Left lung (tissue), 10 donors: Measurements from ENCODE around the gene AP2A1. TPM values are rescaled to one million over a fixed set of nuclear protein-coding genes. Genes with fewer than 3 reads are reported as not detected.

Source experiments
- ATAC-seq: fragments of 200-7000 bp; cut with Tn5 transposase; one replicate; pipeline ENCODE4 v1.9.1; 2020; ENCODE audit warnings: moderate library complexity
- DNase-seq, 4 donors: peaks; one replicate each; pipeline ENCODE4 v3.0.0-alpha.2; 2013 to 2020
- H3K27ac ChIP-seq, 2 donors: fragments of 200-600 bp; sonication (generic) in 1 of 2; one replicate each; pipeline versions ENCODE4 v1.5.0 to v1.8.0; 2020 to 2021
- H3K27me3 ChIP-seq, 2 donors: fragments of 200-600 bp; sonication (generic) in 1 of 2; one replicate each; pipeline versions ENCODE4 v1.5.0 to v1.8.0; 2020 to 2021
- H3K36me3 ChIP-seq, 2 donors: fragments of 200-600 bp; sonication (generic) in 1 of 2; one replicate each; pipeline versions ENCODE4 v1.5.0 to v1.8.0; 2020 to 2021
- H3K4me1 ChIP-seq, 2 donors: fragments of 200-600 bp; one replicate each; pipeline ENCODE4 v1.8.0; 2021
- H3K4me3 ChIP-seq, 2 donors: fragments of 200-600 bp; sonication (generic) in 1 of 2; one replicate each; pipeline versions ENCODE4 v1.5.0 to v1.8.0; 2020 to 2021; ENCODE audit warnings: mild to moderate bottlenecking in 1 of 2
- H3K9me3 ChIP-seq, 2 donors: fragments of 200-600 bp; sonication (generic) in 1 of 2; one replicate each; pipeline versions ENCODE4 v1.5.0 to v1.8.0; 2020 to 2021
- intact Hi-C, 2 donors: fragments of 100-400 bp; cut with DNase I; formaldehyde crosslinking; loops; one replicate each; pipeline versions ENCODE4 v1.11.2 to v1.14.2; 2022
- polyA plus RNA-seq, 6 donors: library from polyadenylated mRNA; unstranded; fragments of 120-200 nt; gene quantifications; one replicate each; pipeline ENCODE4 v1.2.1, GENCODE V29; 2013; ENCODE audit not compliant: insufficient read length in 6 of 6
- total RNA-seq, 2 donors: library from RNA; stranded (reverse); fragmentation: NEBNext Ultra II Directional; extraction: Animal tissue kit (Norgen Biotek cat#: 25700); gene quantifications; one replicate each; pipeline ENCODE4 v1.2.1, GENCODE V29; 2021
- TF ChIP-seq, protein P1 (sequence below), 2 donors: fragments of 200-600 bp; sonication (generic) in 1 of 2; IDR thresholded peaks; one replicate each; pipeline versions ENCODE4 v1.5.0 to v1.8.0; 2021; ENCODE audit warnings: antibody characterized with exemption in 2 of 2
- donor health status: DM: no; HTN: yes; CAD: no.
- donor health status: DM: no; HTN: no; CAD: no.

The AP2A1 gene
- total and polyA plus RNA-seq, 8 donors: 52.9 to 87.6 (median 66.4) TPM

- DNase-seq (no peak), ATAC-seq (no peak)
- Histone ChIP-seq H3K27ac (no peak overlapping the region), H3K4me1 (no peaks in the 10 kb centered on the region), H3K36me3 (peaks cover 0 to 99% of the 10 kb centered on the region in 2 donors), H3K9me3 (no peaks in the 10 kb centered on the region), H3K4me3 (no peak overlapping the region), H3K27me3 (no peaks in the 10 kb centered on the region)
- TF ChIP-seq, protein P1, sequence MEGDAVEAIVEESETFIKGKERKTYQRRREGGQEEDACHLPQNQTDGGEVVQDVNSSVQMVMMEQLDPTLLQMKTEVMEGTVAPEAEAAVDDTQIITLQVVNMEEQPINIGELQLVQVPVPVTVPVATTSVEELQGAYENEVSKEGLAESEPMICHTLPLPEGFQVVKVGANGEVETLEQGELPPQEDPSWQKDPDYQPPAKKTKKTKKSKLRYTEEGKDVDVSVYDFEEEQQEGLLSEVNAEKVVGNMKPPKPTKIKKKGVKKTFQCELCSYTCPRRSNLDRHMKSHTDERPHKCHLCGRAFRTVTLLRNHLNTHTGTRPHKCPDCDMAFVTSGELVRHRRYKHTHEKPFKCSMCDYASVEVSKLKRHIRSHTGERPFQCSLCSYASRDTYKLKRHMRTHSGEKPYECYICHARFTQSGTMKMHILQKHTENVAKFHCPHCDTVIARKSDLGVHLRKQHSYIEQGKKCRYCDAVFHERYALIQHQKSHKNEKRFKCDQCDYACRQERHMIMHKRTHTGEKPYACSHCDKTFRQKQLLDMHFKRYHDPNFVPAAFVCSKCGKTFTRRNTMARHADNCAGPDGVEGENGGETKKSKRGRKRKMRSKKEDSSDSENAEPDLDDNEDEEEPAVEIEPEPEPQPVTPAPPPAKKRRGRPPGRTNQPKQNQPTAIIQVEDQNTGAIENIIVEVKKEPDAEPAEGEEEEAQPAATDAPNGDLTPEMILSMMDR (IDR thresholded peaks at IDR 0.05): no peak
- intact Hi-C loops: no loop called here
Observed at GRCh38 chr19:49795615-49796014, 28.8 kb downstream of the AP2A1 start.

GRCh38 chr19:49798574-49798973 is 31.8 kb downstream of the AP2A1 start:
- Histone ChIP-seq H3K36me3 (peaks cover 0 to 100% of the 10 kb centered on the region in 2 donors), H3K27me3 (no peaks in the 10 kb centered on the region), H3K27ac (no peak overlapping the region), H3K4me3 (no peak overlapping the region), H3K4me1 (no peaks in the 10 kb centered on the region), H3K9me3 (no peaks in the 10 kb centered on the region)
- ATAC-seq (no peak), DNase-seq (no peak)
- intact Hi-C loops: no loop called here
- TF ChIP-seq, protein P1 (IDR thresholded peaks at IDR 0.05): no peak

- H3K9me3 ChIP-seq: no peaks in the 10 kb centered on the region
- intact Hi-C loops: no loop called here
Observed at GRCh38 chr19:49799271-49799797, 32.5 kb downstream of the AP2A1 start.

DNA sequence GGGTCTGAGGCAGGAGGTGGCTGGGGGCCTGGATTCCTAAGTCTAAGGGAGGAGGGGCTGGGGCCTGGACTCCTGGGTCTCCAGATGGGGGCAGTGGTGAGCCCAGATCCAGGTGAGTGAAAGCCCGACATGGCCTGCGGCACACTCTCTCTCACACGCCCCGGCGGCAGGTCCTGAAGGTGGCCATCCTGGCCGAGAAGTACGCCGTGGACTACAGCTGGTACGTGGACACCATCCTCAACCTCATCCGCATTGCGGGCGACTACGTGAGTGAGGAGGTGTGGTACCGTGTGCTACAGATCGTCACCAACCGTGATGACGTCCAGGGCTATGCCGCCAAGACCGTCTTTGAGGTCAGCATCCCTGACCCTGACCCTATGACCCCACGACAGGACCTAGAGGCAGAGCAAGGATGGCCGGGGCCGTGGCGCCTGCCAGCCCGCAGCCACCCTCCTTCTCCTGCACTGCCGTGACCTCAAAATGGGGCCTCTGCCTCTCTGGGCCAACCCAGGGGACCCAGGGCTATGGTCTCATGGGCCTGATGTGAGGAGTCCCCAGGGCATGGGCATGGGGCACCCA is 33.1 kb downstream of the AP2A1 start:
- peaks cover 0 to 100% of the 10 kb centered on the region in 2 donors for H3K36me3 ChIP-seq
- DNase-seq (no peak), ATAC-seq (no peak)
- no peak overlapping the region for H3K4me3 ChIP-seq
- no peaks in the 10 kb centered on the region for H3K4me1 ChIP-seq
- H3K27ac ChIP-seq: no peak overlapping the region
- H3K27me3 ChIP-seq: no peaks in the 10 kb centered on the region
- TF ChIP-seq, protein P1 (IDR thresholded peaks at IDR 0.05): no peak
- intact Hi-C loops: no loop called here
- H3K9me3 ChIP-seq: no peaks in the 10 kb centered on the region

More at GRCh38 chr19:49799271-49799797, 32.5 kb downstream of the AP2A1 start:
- Histone ChIP-seq H3K36me3 (peaks cover 0 to 100% of the 10 kb centered on the region in 2 donors), H3K27ac (no peak overlapping the region), H3K4me1 (no peaks in the 10 kb centered on the region), H3K27me3 (no peaks in the 10 kb centered on the region), H3K4me3 (no peak overlapping the region)
- TF ChIP-seq, protein P1 (IDR thresholded peaks at IDR 0.05): no peak
- DNase-seq (no peak), ATAC-seq (no peak)

- DNase-seq (no peak), ATAC-seq (no peak)
- no peak overlapping the region for H3K27ac ChIP-seq
- H3K27me3 ChIP-seq: no peaks in the 10 kb centered on the region
- H3K4me1 ChIP-seq: no peaks in the 10 kb centered on the region
- TF ChIP-seq, protein P1 (IDR thresholded peaks at IDR 0.05): no peak
- peaks cover 0 to 100% of the 10 kb centered on the region in 2 donors for H3K36me3 ChIP-seq
- intact Hi-C loops: no loop called here
- no peak overlapping the region for H3K4me3 ChIP-seq
- H3K9me3 ChIP-seq: no peaks in the 10 kb centered on the region
Observed at GRCh38 chr19:49800771-49801170, 34.0 kb downstream of the AP2A1 start.
